Effector memory CD4-positive, alpha-beta T cell (primary cell): ENCODE results near the gene RAI14.
"Not testable (repeated sequence)": the region's sequence is repeated elsewhere in the genome, so short reads cannot be mapped to it uniquely, and the experiment has no call there.

ENCODE experiments used
- DNase-seq, 3 donors: peaks; one replicate each; pipeline ENCODE4 v3.0.0-alpha.2; 2020
- H3K27ac ChIP-seq: 2 replicates; pipeline ENCODE4 v1.7.0; 2013; ENCODE audit warnings: mild to moderate bottlenecking, low read length, moderate library complexity; ENCODE audit not compliant: insufficient read depth, poor library complexity, severe bottlenecking
- H3K27me3 ChIP-seq: replicated peaks from 2 replicates; pipeline ENCODE4 v1.7.0; 2013; ENCODE audit warnings: mild to moderate bottlenecking, low read length; ENCODE audit not compliant: insufficient read depth, control insufficient read depth, poor library complexity, severe bottlenecking
- H3K36me3 ChIP-seq: 2 replicates; pipeline ENCODE4 v1.7.0; 2013; ENCODE audit warnings: mild to moderate bottlenecking, low read length, moderate library complexity; ENCODE audit not compliant: control insufficient read depth, insufficient read depth
- H3K4me1 ChIP-seq: 2 replicates; pipeline ENCODE4 v1.7.0; 2013; ENCODE audit warnings: low read length, mild to moderate bottlenecking; ENCODE audit not compliant: control insufficient read depth, insufficient read depth, poor library complexity, severe bottlenecking
- H3K4me3 ChIP-seq: 2 replicates; pipeline ENCODE4 v1.7.0; 2013; ENCODE audit warnings: low read length, low read depth, mild to moderate bottlenecking; ENCODE audit not compliant: insufficient read depth, poor library complexity, severe bottlenecking
- H3K9me3 ChIP-seq: 2 replicates; pipeline ENCODE4 v1.7.0; 2013; ENCODE audit warnings: mild to moderate bottlenecking, low read length, moderate library complexity; ENCODE audit not compliant: control insufficient read depth

RAI14 gene

DNA sequence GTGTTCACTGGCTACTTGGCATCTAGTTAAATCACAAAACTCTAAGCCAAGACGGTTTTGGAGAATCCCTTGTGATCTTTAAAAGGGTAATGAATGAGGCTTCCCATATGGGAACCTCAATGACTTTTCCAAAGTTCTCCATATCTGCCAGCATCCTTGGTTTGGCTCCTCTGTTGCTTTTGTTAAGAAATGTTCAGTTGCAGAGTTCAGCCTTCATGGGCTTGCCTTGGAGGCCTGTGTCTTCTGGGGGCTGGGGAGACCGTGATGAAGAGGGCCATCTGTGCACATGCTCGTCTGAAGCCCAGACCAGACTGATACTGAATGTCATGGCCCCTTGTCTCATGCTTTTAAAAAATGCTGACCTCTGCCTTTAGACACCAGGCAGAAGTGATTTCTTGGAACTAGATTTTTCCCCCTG is 84.3 kb downstream of the RAI14 start:
- Histone ChIP-seq H3K27me3 (no peaks in the 10 kb centered on the region), H3K4me1 (no peaks in the 10 kb centered on the region), H3K36me3 (no peaks in the 10 kb centered on the region), H3K9me3 (no peaks in the 10 kb centered on the region), H3K4me3 (no peak overlapping the region), H3K27ac (no peak overlapping the region)
- DNase-seq: no peak

DNA sequence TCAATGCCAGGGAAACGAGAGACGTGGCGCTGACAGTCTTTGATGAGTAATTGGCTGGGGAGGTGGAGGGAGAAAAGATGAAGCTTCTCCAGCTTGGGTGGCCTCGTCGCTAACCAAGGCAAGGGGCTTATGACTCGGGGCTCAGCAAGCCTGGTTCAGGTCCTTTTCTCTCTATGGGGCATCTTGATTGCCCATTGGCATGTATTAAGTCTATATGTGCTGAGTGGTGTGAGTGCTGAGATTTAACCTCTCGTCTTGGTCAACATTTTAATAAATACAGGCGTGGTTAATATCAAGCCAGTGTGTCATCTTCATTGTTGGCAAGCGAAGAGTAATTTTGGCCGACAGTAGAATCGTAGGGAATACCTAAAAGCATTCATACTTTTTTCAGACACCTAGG is 85.9 kb downstream of the RAI14 start:
- Histone ChIP-seq H3K4me1 (no peaks in the 10 kb centered on the region), H3K27me3 (no peaks in the 10 kb centered on the region), H3K27ac (no peak overlapping the region), H3K9me3 (no peaks in the 10 kb centered on the region), H3K36me3 (no peaks in the 10 kb centered on the region), H3K4me3 (no peak overlapping the region)
- DNase-seq: no peak

- no peak for DNase-seq
- Histone ChIP-seq H3K27ac (no peak overlapping the region), H3K4me3 (no peak overlapping the region), H3K27me3 (no peaks in the 10 kb centered on the region), H3K4me1 (no peaks in the 10 kb centered on the region), H3K9me3 (no peaks in the 10 kb centered on the region), H3K36me3 (no peaks in the 10 kb centered on the region)
These were observed 87.8 kb downstream of the RAI14 start for GRCh38 chr5:34743878-34744277.

GRCh38 chr5:34748431-34748830 is 92.3 kb downstream of the RAI14 start:
- Histone ChIP-seq H3K9me3 (no peaks in the 10 kb centered on the region), H3K27me3 (no peaks in the 10 kb centered on the region), H3K4me1 (no peaks in the 10 kb centered on the region), H3K27ac (no peak overlapping the region), H3K36me3 (no peaks in the 10 kb centered on the region), H3K4me3 (no peak overlapping the region)
- DNase-seq: no peak

- H3K27ac ChIP-seq: no peak overlapping the region
- no peaks in the 10 kb centered on the region for H3K4me1 ChIP-seq
- H3K9me3 ChIP-seq: no peaks in the 10 kb centered on the region
- no peaks in the 10 kb centered on the region for H3K27me3 ChIP-seq
- no peak overlapping the region for H3K4me3 ChIP-seq
- no peaks in the 10 kb centered on the region for H3K36me3 ChIP-seq
- DNase-seq: no peak
These were observed 93.3 kb downstream of the RAI14 start for GRCh38 chr5:34749431-34749873.

- no peak overlapping the region for H3K4me3 ChIP-seq
- H3K9me3 ChIP-seq: no peaks in the 10 kb centered on the region
- H3K27me3 ChIP-seq: no peaks in the 10 kb centered on the region
- no peaks in the 10 kb centered on the region for H3K4me1 ChIP-seq
- DNase-seq: no peak
- H3K36me3 ChIP-seq: no peaks in the 10 kb centered on the region
- no peak overlapping the region for H3K27ac ChIP-seq
These were observed 94.1 kb downstream of the RAI14 start for GRCh38 chr5:34750206-34750605.

DNA sequence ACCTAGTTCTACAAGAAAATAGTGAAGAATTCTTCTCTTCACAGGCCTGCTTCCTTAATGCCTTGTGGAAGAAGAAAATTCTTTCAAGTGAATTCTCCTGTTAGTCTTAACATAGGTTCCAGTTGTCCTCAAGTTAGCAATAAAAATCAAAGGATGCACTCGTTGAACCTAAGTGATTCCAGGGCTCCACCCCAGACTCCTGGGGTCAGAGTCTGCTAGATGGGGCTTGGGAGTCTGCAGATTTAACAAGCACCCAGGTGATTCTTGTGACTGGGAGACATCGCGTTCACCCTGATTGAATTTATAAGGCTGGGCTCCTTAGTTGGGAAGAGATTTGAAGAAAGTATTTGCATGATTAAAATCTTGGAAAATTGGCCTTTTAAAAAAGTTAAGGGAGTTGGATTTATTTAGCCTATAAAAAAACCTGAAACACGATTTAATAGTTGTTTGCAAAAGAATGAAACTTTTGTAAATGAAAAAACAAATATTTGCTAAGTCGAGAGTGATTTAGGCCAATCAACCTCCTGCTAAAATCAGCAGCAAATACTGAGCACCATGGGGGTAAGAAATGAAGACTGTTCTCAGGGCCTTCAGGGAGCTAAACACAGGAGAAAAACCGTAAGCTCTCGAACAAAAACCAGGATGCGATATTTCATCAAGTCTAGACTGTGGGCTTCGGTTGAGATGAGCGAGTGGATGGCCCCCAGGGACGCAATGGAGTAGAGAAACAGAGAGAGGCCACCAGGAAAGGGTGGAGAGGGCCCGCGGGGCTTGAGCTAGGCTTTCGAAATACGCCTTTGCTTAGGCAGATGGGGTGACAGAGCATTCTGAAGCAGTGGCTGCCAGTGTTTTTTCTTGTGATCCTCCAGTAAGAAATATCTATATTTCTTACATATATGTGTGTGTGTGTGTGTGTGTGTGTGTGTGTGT is 95.9 kb downstream of the RAI14 start:
- H3K4me3 ChIP-seq: no peak overlapping the region
- no peaks in the 10 kb centered on the region for H3K9me3 ChIP-seq
- no peak for DNase-seq
- H3K27me3 ChIP-seq: no peaks in the 10 kb centered on the region
- no peaks in the 10 kb centered on the region for H3K4me1 ChIP-seq
- no peak overlapping the region for H3K27ac ChIP-seq
- H3K36me3 ChIP-seq: no peaks in the 10 kb centered on the region

GRCh38 chr5:34753236-34753635 is 97.1 kb downstream of the RAI14 start:
- H3K4me1 ChIP-seq, H3K27ac ChIP-seq, H3K4me3 ChIP-seq, H3K36me3 ChIP-seq, H3K9me3 ChIP-seq, H3K27me3 ChIP-seq, DNase-seq: not testable (repeated sequence)

DNA sequence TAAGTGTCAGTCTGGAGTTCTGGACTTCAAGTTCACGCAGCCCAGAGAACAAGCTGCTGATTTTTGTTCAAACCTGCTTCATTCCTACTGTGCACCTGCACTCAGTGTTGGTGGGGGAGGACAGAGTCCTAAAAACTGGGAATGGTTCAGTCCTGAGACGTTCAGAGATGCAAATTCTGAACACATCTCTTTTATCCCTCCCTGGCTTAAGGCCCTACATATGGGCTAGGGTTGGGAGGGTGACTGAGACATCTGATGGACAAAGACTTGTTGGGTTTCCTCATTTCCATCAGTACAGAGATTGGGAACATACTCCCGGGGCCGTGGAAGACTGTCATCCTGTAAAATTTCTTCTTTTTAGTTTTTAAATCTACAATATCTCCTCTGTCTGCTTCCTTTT is 99.8 kb downstream of the RAI14 start:
- Histone ChIP-seq H3K27me3 (no peaks in the 10 kb centered on the region), H3K9me3 (no peaks in the 10 kb centered on the region), H3K4me1 (no peaks in the 10 kb centered on the region), H3K4me3 (no peak overlapping the region), H3K36me3 (no peaks in the 10 kb centered on the region), H3K27ac (no peak overlapping the region)
- DNase-seq: no peak

GRCh38 chr5:34756781-34757624 is 100.9 kb downstream of the RAI14 start:
- Histone ChIP-seq H3K9me3 (no peaks in the 10 kb centered on the region), H3K4me1 (no peaks in the 10 kb centered on the region), H3K4me3 (no peak overlapping the region), H3K27me3 (no peaks in the 10 kb centered on the region), H3K27ac (no peak overlapping the region), H3K36me3 (no peaks in the 10 kb centered on the region)
- DNase-seq: no peak
